Right atrium auricular region (tissue), 2 donors: Measurements from ENCODE around the gene ELMO1. TPM values are rescaled to one million over a fixed set of nuclear protein-coding genes. Genes with fewer than 3 reads are reported as not detected.

Source experiments
- DNase-seq: peaks from one replicate; pipeline ENCODE4 v3.0.0-alpha.2; 2019; ENCODE audit warnings: low spot score
- H3K27ac ChIP-seq, 2 donors: fragments of 200-600 bp; sonication (generic); 1 replicate in 1 of 2; 2 replicates in 1 of 2; pipeline ENCODE4 v1.5.1; 2016 to 2019
- H3K27me3 ChIP-seq, 2 donors: fragments of 200-600 bp; sonication (generic); one replicate each; pipeline versions ENCODE4 v1.5.1 to v1.6.0; 2017 to 2019
- H3K36me3 ChIP-seq: fragments of 200-600 bp; sonication (generic); one replicate; pipeline ENCODE4 v1.5.1; 2016
- H3K4me1 ChIP-seq, 2 donors: fragments of 200-600 bp; sonication (generic); one replicate each; pipeline versions ENCODE4 v1.5.1 to v1.6.0; 2017 to 2019
- H3K4me3 ChIP-seq, 2 donors: fragments of 200-600 bp; sonication (generic); 1 replicate in 1 of 2; 2 replicates in 1 of 2; pipeline ENCODE4 v1.5.1; 2017 to 2019; ENCODE audit warnings: mild to moderate bottlenecking in 1 of 2, moderate library complexity in 1 of 2
- H3K9me3 ChIP-seq, 2 donors: fragments of 200-600 bp; sonication (generic); one replicate each; pipeline ENCODE4 v1.5.1; 2019
- total RNA-seq, 2 donors: library from RNA; depleted of rRNA; stranded (reverse); fragments of >200 nt; gene quantifications; one replicate each; pipeline ENCODE4 v1.1.0, GENCODE V29; 2016
- TF ChIP-seq, protein P1 (sequence below), 2 donors: fragments of 200-600 bp; sonication (generic); IDR thresholded peaks; one replicate each; pipeline ENCODE4 v1.5.1; 2019; ENCODE audit warnings: antibody characterized with exemption in 2 of 2

The ELMO1 gene
- total RNA-seq, 2 donors from 2014 or later: 24.4 to 45.1 TPM

DNA sequence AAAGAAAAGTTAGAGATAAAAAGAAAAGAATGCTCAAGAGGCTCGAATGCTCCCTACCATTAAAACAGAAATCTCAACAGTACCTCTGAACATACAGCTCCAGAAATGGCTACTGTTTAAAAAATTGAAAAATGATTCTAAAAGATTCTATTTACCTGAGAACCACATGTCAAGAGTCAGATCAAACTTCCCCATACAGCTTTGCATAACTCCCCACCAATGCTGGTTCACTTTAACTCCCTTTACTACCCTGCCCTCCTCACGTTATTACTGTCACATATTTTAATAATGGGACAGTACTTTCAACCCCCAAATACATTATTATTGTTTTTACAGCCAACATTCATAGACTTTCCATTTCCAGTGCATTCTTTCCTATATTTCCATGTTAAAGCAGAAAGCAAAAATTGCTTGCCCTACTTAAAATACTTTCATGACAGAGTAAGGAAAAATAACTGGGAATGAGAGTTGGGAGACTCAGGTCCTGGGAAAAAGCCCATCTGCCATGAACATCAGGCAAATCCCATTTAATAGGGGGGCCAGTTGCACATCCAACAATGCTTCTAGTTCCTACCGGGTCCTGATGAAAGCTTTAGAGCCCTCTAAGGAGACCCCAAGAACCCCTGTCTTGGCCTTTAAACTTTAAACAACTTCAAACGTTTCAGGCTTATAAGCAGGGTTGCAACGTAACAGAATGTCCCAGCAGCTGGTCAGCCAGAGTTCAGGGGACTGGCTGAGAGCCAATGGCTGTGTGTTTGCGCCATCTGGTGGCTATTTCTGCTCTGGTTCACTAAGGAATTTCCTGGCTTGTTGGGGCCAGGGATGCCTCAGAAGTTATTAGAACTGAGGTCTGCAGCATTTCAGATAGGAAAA lies 247.4 kb downstream of the ELMO1 start:
- Histone ChIP-seq H3K9me3 (no peaks in the 10 kb centered on the region), H3K36me3 (peaks cover 8% of the 10 kb centered on the region), H3K27me3 (no peaks in the 10 kb centered on the region), H3K27ac (peak overlapping the region; percentile 72 to 81), H3K4me1 (peaks cover 0 to 43% of the 10 kb centered on the region in 2 donors), H3K4me3 (no peak overlapping the region)
- peak; percentile 92 for DNase-seq
- TF ChIP-seq, protein P1, sequence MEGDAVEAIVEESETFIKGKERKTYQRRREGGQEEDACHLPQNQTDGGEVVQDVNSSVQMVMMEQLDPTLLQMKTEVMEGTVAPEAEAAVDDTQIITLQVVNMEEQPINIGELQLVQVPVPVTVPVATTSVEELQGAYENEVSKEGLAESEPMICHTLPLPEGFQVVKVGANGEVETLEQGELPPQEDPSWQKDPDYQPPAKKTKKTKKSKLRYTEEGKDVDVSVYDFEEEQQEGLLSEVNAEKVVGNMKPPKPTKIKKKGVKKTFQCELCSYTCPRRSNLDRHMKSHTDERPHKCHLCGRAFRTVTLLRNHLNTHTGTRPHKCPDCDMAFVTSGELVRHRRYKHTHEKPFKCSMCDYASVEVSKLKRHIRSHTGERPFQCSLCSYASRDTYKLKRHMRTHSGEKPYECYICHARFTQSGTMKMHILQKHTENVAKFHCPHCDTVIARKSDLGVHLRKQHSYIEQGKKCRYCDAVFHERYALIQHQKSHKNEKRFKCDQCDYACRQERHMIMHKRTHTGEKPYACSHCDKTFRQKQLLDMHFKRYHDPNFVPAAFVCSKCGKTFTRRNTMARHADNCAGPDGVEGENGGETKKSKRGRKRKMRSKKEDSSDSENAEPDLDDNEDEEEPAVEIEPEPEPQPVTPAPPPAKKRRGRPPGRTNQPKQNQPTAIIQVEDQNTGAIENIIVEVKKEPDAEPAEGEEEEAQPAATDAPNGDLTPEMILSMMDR (IDR thresholded peaks at IDR 0.05): peak; percentile 88 to 89

DNA sequence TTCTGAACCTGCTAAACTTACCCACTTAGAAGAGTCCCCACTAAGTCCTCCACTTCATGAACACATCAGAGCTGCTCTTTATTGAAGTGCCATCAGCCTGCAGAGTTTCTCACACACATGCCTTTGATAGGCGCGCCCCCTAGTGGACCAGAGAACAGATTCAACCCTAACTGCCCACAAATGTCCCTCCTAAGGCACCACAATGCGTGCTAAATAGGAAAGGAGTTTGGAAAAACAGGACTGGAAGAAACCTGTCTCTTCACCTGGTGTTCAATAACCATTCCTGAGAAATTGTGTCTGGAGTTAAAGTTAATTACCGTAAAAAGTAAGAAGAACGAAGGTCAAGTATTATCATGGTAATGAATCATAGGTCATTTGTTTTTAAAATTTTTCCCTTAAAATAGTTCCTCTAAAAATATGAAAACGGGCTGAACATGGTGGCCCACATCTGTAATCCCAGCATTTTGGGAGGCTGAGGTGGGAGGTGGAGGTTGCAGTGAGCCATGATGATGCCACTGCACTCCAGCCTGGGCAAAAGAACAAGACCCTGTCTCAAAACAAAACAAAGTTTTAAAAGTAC lies 249.7 kb downstream of the ELMO1 start:
- Histone ChIP-seq H3K4me3 (no peak overlapping the region), H3K4me1 (peaks cover 0 to 53% of the 10 kb centered on the region in 2 donors), H3K27ac (no peak overlapping the region), H3K36me3 (peaks cover 4% of the 10 kb centered on the region), H3K27me3 (no peaks in the 10 kb centered on the region), H3K9me3 (no peaks in the 10 kb centered on the region)
- TF ChIP-seq, protein P1 (IDR thresholded peaks at IDR 0.05): peak; percentile 86 to 88
- peak; percentile 82 for DNase-seq

DNA sequence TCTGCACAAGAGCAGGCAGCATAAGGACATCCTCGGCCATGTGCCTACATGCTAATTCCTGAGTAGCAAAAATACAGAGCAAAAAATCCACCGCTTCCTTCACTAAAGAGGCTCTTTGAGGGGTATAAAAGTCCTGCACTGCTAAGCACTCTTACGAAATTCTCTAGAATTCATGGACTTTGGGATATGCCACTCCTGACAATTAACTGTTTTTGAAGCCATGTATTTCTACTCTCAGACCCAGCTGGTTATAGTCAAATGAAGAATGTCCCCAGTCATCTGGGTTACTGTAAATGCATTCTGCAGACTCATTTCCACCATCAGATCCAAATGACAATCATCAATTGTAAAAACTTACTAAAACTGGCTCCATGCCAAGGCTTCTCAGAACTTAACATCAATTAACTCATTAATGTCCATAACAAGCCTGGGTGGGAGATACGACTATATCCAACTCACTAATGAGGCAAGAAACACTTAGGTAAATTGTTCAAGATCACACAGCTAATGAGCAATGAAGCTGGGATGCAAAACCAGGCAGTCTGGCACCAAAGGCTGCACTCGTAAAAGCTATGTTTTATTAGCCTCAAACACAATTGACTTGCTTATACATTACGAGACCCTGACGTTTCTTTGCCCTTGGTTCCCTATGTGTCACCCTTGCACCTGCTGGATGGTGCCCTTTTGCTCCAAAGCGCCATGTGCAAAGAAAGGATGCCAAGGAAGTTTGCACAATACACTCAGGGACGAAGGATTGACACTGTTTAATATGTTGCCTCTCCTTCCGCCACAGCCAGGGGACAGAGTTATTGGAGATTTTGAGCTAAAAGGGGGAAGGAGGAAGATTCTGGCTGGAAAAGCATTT lies 250.4 kb downstream of the ELMO1 start:
- H3K27ac ChIP-seq: no peak overlapping the region
- TF ChIP-seq, protein P1 (IDR thresholded peaks at IDR 0.05): no peak
- H3K4me1 ChIP-seq: peaks cover 0 to 59% of the 10 kb centered on the region in 2 donors
- no peak for DNase-seq
- H3K27me3 ChIP-seq: no peaks in the 10 kb centered on the region
- H3K4me3 ChIP-seq: no peak overlapping the region
- no peaks in the 10 kb centered on the region for H3K36me3 ChIP-seq
- no peaks in the 10 kb centered on the region for H3K9me3 ChIP-seq

DNA sequence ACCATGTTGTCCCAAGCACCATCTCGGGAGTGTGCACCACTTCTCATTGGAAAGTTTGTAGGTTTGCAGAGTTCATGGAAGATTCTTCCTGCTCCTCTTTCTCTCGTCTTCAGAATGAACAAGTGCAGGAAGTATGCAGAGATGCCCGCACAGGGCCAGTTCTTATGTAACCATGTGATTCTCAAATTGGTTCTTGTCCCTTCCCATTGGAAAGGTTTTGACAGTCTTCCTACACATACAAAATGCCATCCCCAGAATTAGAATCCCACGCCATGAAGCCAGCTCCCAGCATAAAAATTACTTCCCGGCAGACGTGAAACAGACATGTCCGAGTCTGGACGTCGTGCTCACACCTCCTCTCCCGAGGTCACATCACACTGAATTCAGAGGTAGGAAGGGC lies 251.6 kb downstream of the ELMO1 start:
- H3K4me3 ChIP-seq: no peak overlapping the region
- H3K4me1 ChIP-seq: peaks cover 0 to 64% of the 10 kb centered on the region in 2 donors

GRCh38 chr7:37196676-37197075 lies 252.0 kb downstream of the ELMO1 start:
- peaks cover 0 to 61% of the 10 kb centered on the region in 2 donors for H3K4me1 ChIP-seq
- H3K4me3 ChIP-seq: no peak overlapping the region
- no peaks in the 10 kb centered on the region for H3K36me3 ChIP-seq
- DNase-seq: no peak
- H3K9me3 ChIP-seq: no peaks in the 10 kb centered on the region
- H3K27me3 ChIP-seq: no peaks in the 10 kb centered on the region
- TF ChIP-seq, protein P1 (IDR thresholded peaks at IDR 0.05): no peak
- H3K27ac ChIP-seq: no peak overlapping the region

More for the DNA sequence above, 251.6 kb downstream of the ELMO1 start:
- no peak for DNase-seq
- TF ChIP-seq, protein P1 (IDR thresholded peaks at IDR 0.05): no peak
- Histone ChIP-seq H3K9me3 (no peaks in the 10 kb centered on the region), H3K27me3 (no peaks in the 10 kb centered on the region), H3K27ac (no peak overlapping the region), H3K36me3 (no peaks in the 10 kb centered on the region)
